ENCODE results near the gene TMOD2.

- TF ChIP-seq, protein P1, sequence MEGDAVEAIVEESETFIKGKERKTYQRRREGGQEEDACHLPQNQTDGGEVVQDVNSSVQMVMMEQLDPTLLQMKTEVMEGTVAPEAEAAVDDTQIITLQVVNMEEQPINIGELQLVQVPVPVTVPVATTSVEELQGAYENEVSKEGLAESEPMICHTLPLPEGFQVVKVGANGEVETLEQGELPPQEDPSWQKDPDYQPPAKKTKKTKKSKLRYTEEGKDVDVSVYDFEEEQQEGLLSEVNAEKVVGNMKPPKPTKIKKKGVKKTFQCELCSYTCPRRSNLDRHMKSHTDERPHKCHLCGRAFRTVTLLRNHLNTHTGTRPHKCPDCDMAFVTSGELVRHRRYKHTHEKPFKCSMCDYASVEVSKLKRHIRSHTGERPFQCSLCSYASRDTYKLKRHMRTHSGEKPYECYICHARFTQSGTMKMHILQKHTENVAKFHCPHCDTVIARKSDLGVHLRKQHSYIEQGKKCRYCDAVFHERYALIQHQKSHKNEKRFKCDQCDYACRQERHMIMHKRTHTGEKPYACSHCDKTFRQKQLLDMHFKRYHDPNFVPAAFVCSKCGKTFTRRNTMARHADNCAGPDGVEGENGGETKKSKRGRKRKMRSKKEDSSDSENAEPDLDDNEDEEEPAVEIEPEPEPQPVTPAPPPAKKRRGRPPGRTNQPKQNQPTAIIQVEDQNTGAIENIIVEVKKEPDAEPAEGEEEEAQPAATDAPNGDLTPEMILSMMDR (conservative IDR thresholded peaks at IDR 0.05 in 1 of 2, IDR thresholded peaks at IDR 0.05 in 1 of 2; ENCODE audit: low read depth in 1 of 2, low read length in 2 of 2), result no peak
- no peak for TF ChIP-seq EZH2 (IDR thresholded peaks at IDR 0.05; ENCODE audit: low read length, missing control alignments)
Observed at GRCh38 chr15:51737522-51738305, 13.7 kb upstream of the TMOD2 start, which contains the start of gene LYSMD2.

Measured in fibroblast of lung (primary cell).